DMS 273 treated with DMSO at 0.1 percent for 48 hours (cell line): ENCODE results near the gene USH1C.

Experiments
- DNase-seq: peaks from one replicate; lab custom pipeline; 2025; lab: John Stamatoyannopoulos, UW

The USH1C gene

GRCh38 chr11:17504330-17505107 lies 39.7 kb downstream of the USH1C start:
- DNase-seq = peak; percentile 40

GRCh38 chr11:17502630-17503029 lies 41.6 kb downstream of the USH1C start:
- no peak for DNase-seq

GRCh38 chr11:17500673-17501072 lies 43.5 kb downstream of the USH1C start:
- DNase-seq = no peak

GRCh38 chr11:17498475-17498874 lies 45.7 kb downstream of the USH1C start:
- DNase-seq = no peak

- no peak for DNase-seq
These were observed 46.2 kb downstream of the USH1C start for GRCh38 chr11:17498058-17498457.

- no peak for DNase-seq
These were observed 47.8 kb downstream of the USH1C start for GRCh38 chr11:17496406-17496805.

- no peak for DNase-seq
These were observed 50.2 kb downstream of the USH1C start for GRCh38 chr11:17494019-17494418.

GRCh38 chr11:17490938-17491337 lies 53.3 kb downstream of the USH1C start:
- DNase-seq = no peak

- DNase-seq = no peak
These were observed 54.0 kb downstream of the USH1C start for GRCh38 chr11:17490232-17490631.

GRCh38 chr11:17489751-17490150 lies 54.5 kb downstream of the USH1C start:
- no peak for DNase-seq

- no peak for DNase-seq
These were observed 55.7 kb downstream of the USH1C start for GRCh38 chr11:17488563-17488962.

- no peak for DNase-seq
These were observed 57.6 kb downstream of the USH1C start for GRCh38 chr11:17486646-17487045.

GRCh38 chr11:17483505-17483904 lies 60.7 kb downstream of the USH1C start:
- no peak for DNase-seq

- DNase-seq = no peak
These were observed 62.3 kb downstream of the USH1C start for GRCh38 chr11:17481905-17482304.

- DNase-seq = peak; percentile 2
These were observed 64.7 kb downstream of the USH1C start for GRCh38 chr11:17479284-17480214.

- no peak for DNase-seq
These were observed 66.1 kb downstream of the USH1C start for GRCh38 chr11:17478070-17478469.

GRCh38 chr11:17477361-17477760 lies 66.9 kb downstream of the USH1C start:
- DNase-seq = no peak

GRCh38 chr11:17477084-17477333 lies 67.2 kb downstream of the USH1C start:
- no peak for DNase-seq

GRCh38 chr11:17476317-17477083 lies 67.7 kb downstream of the USH1C start, which contains the start of gene ABCC8:
ABCC8 (minus strand) TSS chr11:17476845; CDS start chr11:17476776, 69 bp downstream.
- DNase-seq = no peak

- no peak for DNase-seq
These were observed 68.4 kb downstream of the USH1C start for GRCh38 chr11:17475666-17476316.

- peak; percentile 38 for DNase-seq
These were observed 71.0 kb downstream of the USH1C start for GRCh38 chr11:17473071-17473744.
